Inflammatory macrophage treated with lipopolysaccharide for 1 hour (primary cell): Measurements from ENCODE around the gene PPARD.
A peak's percentile ranks its signal among the peaks of the same experiment; 100 is the strongest.

Source experiments
- DNase-seq, 2 donors: peaks; one replicate each; pipeline ENCODE4 v3.0.0-alpha.2; 2020 to 2022

Gene PPARD

DNA sequence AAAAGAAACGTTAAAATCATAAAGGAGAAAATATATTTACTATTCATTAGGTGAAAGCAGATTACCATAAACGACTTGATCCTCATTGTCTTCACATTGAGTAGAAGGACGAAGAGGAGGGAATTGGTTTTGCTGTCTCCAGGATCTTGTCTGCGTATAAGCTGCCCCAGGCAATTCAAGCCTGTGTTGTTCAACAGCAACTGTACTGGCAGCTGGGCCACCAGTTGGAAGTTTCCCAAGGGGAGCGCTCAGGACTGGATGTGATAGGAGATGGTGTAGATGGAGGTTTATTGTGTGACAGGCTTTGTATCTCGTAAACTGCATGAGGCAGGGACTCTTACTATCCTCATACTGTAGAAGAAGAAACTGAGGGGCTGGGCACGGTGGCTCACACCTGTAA is 105.8 kb downstream of the PPARD start:
- DNase-seq = no peak

DNA sequence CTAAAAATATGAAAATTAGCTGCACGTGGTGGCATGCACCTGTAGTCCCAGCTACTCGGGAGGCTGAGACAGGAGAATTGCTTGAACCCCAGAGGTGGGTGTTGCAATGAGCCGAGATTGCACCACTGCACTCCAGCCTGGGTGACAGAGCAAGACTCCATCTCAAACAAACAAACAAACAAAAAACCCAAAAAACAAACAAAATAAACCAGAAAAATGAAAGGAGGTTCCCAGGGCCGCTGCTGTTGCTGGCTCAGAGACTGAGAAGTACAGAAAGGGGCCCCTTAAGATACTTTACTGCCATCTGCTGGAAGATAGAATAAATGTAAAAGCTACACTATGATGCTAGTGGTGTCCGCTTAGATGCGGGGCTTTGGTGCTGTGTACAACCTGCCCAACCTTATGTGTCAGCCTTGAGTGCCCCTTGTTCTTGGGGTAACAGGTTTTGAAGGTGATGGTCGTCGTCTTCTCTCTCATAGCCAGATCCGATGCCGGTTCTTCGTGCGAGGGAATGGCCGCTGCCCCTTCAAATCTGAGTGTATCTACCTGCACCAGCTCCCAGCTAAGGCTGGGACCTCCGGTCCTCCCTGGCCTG is 107.0 kb downstream of the PPARD start:
- DNase-seq = peak; percentile 71 to 92

DNA sequence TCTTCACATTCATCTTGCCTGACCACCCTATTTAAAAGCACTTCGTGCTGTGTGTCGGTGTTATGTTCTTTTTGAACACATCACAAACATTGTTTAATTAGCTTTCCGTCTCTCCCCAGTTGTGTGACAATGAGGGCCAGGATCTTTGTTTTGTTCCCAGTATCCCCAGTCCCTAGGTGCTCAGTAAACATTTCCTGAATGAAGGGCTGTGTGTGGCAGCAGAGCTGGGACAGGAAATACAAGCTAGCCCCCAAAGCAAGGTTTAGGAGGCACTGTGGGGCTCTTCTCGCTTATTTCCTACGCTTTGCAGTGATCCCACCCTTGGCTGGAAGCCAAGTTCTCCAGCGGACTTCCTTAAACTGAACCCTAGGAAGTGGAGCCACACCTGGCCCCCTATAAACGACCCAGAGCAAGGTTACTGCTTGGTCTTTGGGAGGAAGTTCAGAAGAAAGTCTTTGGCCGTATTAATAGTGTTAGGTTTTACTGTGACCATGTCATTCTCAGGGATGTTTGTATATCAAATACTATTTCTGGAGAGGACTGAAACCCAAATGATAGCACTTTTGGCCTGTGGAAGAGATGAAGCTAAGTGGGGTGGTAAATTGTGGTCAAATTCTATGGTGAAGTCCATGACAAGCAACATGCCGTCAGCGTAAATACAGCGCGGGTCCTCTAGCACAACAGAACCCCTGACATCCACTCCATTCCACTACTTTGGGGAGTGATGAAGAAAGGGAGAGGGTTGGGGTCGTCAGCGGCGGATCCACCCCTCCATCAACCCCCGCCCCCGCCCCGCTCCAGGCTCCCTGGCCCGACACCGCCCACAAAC is 109.2 kb downstream of the PPARD start:
- DNase-seq = no peak

DNA sequence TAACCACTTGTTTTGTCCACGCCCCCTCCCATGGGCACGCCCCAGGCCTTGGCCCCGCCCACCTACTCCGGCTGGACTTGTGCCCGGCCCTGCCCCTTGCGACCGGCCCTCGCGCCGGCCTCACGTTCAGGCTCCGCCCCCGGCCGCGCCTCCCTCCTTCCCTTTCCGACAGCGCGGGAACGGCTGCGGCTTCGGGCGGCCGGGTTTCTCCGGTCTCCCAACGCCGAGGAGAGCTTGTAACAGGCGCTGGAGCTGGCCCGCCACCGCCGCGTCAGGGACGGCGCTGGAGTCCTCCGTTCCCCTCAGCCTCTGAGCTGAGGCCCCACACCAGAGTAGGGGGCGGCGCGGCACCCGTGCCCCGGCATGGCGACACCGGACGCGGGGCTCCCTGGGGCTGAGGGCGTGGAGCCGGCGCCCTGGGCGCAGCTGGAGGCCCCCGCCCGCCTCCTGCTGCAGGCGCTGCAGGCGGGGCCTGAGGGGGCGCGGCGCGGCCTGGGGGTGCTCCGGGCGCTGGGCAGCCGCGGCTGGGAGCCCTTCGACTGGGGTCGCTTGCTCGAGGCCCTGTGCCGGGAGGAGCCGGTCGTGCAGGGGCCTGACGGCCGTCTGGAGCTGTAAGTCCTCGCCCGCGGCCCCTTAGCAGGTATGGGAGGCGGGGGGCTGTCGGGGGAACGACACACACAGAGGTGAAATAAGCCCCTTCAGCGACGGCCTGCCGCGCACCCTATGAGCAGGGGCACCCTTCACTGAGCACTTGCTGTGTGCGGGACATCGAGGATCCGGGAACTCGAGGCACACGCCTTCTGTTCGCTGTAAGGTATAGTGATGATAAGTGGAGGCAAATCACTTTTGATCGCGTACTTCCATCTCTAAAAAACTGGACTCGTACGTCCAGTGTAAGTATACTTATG is 110.1 kb downstream of the PPARD start, which contains the start of gene FANCE:
TSS of gene FANCE (plus strand) at position 156 of the 908 bp plus-strand sequence. CDS start at position 364, 208 bp downstream.
- DNase-seq = peak; percentile 88 to 99

DNA sequence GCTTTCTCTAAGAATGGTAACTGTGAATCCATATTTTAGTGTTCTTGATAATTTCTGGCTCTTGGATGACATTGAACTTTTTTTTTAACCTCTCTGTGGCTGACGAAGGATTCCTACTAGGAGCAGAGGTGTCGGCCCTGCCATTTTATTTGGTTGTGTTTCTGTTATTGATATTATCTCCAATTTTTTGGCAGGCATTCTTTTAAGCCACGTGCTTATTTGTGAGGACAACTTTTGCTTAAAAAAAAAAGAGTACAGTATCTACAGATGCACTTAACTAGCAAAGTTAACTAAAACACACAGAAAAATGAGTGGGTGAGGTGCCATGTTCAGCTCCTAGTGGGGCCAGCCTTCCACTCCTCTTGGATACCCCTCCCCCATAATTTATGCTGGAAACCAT is 110.9 kb downstream of the PPARD start:
- no peak for DNase-seq

DNA sequence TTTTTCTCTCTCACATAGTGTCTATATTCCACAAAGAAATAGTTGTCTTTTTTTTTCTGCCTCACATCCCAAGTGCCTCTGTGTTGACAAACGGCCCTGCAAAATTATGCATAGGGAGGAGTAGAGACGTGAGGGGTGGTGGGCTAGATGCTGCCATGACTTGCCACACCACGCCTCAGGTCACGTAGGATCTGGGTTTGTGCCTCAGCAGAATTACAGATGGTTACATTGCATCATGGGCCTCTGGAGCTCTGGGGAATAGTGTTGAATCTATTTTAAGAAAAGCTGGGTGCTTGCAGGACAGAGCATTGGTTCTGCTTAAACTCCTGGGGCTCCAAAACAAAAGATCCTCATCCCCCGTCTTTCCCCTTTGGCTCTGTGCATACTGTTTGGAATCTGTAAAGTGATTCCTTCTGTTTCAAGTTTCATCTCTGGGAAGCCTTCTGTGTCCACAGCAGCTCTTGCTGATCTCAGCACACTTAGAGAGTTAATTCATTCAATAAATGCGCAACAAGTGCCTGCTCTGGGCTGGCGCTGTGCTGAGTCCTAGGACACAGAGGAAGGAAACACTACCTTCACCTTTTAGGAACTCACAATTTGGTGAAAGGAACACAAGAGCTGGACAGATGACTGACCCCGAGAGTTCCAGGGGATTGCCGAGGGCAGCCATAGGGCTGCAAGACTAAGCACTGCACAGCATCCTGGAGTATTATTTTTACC is 112.2 kb downstream of the PPARD start:
- peak in 1 of 2 donors; percentile 48 for DNase-seq

DNA sequence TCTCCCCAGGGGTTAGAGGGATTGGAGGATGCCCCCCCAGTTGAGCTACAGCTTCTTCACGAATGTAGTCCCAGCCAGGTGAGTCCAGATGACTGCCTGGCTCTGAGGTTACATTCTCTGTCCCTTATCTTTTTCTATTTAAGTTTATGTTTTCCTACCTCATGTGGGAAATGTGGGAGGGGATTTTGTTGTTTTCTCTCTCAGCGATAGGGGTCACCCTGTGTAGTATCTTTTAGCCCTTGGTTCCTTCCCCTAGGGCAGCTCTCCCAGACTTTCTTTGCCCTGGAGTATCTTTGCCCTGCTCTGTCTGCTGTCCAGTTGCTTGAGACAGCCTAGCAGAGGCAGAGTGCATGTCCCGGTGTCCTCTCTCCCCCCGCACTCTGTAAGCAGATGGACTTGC is 115.5 kb downstream of the PPARD start:
- DNase-seq = no peak

DNA sequence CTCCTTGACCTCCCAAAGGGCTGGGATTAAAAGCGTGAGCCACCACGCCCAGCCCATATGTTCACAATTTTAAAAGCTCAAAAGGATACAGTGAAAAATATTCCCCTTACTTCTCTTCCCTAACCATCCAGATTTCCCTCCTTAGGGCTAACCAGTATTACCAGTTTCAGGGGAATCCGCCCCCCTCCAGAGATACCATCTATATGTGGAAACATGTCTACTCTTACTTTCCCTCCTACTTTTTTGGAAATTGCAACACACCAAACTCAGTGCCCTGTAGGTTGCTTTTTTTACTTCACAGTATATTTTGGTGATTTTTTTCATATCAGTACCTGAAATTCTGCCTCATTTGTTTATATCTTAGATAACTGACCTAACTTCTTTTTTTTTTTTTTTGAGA is 118.9 kb downstream of the PPARD start:
- DNase-seq = no peak

DNA sequence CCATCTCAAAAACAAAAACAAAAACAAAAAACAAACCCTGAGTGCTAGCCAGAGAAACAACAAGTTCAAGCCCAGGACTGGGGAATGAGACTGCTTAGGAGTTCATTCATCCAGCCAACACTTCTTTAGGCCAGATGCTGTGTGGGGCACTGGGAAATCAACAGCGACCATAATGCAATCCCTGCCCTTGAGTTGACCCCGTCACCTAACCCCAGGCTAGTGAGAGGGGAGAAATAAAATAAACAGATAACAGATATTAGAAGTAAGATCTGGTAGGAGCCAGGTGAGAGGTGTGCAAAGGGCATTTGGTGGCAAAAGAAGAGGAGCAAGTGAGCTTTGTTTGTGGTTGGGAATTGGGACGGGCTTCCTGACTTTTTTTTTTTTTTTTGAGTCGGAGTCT is 120.9 kb downstream of the PPARD start:
- no peak for DNase-seq

DNA sequence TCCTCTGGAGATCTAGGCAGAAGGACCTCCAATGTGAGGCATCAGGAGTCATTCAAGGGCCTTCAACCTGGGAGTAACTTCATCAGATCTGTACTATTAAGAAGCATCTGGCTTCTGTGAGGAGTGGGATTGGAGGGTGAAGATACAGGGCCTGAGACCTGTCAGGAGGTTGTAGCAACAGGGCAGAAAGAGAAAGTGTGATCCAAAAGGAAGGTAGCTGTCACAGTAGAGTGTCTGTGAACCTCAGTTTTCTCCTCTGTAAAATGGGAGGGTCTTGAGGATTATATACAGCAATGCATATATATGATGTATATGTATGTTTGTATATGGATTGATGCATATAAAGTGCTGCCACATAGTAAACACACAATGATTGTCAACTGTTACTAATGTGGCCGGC is 123.3 kb downstream of the PPARD start:
- no peak for DNase-seq

DNA sequence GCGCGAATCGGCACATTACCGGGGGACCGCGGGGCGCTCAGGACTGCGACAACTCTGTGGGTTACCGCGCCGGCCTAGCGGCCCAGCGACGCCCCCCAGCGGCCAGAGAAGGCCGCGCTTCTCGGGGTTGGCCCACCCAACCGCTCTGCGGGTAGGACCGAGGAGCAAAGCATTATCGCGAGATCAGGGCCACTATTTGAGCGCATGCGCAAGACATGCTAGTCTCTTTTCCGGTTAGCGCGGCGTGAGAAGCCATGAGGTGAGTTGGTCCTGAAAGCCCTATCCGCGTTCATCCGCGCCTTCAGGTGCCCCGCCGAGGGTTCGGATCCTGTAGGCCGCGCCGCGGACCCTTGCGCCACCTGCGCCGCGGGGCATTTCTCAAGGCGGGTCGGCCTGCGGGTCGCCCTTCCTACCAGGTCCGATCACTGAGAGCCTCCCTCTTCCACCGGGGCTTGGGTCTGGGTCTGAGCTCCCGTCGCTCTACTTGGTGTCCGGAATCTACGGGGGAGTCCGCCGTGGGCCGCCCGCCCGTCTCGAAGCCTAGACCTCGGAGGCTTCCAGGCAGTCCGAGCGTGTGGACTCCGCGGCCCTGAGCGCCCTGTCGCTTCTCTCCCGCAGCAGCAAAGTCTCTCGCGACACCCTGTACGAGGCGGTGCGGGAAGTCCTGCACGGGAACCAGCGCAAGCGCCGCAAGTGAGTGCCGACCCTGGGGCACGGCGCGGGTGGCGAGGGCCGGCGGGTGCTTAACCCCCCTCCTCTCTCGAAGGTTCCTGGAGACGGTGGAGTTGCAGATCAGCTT is 126.0 kb downstream of the PPARD start, which contains the start of gene RPL10A:
TSS of gene RPL10A (plus strand) at position 221 of the 799 bp plus-strand sequence. CDS start at position 255, 34 bp downstream.
- peak; percentile 92 to 98 for DNase-seq

DNA sequence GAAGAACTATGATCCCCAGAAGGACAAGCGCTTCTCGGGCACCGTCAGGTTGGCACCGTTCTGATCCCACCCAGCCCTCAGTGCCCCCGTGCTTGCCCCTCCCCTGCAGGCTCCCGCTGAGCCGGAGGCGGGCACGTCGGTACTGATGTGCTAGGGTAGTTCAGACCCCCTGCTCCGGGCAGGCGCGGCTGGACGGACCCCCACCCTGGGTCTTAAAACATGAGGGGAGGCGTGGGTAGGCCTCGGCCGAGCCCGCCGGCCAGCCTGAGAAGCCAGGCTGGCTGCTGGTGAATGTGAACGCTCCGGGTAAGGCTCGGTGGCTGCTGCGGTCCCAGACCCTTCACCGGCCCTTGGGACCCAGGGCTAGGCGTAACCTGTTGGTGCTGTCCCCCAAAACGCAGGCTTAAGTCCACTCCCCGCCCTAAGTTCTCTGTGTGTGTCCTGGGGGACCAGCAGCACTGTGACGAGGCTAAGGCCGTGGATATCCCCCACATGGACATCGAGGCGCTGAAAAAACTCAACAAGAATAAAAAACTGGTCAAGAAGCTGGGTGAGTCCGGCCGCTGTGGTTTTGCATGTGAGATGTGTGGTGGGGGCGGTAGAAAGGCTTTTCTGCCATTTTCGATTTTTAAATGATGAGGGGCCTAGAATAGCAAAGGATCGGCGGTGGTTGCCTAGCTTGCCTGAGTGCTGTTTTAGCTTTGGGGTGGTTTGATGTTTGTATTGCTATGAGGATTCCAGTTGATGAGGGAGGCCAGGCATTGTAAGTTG is 126.8 kb downstream of the PPARD start:
- DNase-seq = no peak

DNA sequence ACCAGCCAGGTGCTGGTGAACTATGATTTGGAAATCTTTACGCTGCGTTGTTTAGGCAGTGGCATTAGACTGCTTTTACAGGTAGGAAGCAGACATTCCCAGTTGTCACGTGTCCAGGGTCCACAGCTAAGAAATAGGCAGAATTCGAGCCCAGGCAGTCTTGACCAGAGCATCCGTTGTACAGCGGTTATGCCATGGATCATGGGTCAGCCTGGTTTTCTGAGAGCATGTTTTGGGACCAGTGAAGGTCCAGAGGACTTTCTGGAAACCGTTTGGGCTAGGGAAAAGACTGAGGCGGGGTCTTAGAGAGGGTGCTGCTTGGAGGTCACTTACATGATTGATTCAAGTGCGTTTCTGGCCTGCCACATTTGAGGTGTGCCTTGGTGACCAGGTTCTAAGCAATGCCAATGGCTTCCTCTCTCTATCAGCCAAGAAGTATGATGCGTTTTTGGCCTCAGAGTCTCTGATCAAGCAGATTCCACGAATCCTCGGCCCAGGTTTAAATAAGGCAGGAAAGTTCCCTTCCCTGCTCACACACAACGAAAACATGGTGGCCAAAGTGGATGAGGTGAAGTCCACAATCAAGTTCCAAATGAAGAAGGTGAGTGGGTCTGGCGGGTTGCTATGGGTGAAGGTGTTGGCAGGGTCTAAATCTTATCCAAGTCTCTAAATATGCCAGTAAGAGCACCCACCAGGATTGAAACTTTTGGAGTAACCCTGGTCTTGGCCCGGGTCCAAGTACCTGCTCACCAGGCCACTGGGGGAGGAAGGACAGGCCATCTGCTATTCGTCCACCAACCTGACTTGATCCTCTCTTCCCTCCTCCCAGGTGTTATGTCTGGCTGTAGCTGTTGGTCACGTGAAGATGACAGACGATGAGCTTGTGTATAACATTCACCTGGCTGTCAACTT is 127.6 kb downstream of the PPARD start:
- DNase-seq = no peak

DNA sequence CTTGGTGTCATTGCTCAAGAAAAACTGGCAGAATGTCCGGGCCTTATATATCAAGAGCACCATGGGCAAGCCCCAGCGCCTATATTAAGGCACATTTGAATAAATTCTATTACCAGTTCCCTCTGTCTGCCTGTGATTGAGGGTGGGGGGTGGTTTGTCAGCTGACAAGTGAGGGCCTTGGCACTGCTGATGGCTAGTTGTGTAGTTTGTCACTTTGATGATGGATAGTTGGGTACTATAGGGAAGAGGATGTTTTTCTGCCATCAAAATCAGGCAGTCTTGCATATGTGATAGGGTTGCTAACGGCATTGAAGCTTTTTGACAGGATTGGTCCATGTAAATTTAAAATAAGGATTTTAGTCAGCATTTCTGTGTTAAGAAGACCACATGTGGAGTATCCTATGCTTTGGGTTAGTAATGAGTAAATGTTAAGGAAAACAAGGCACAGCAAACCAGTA is 128.3 kb downstream of the PPARD start:
- no peak for DNase-seq

DNA sequence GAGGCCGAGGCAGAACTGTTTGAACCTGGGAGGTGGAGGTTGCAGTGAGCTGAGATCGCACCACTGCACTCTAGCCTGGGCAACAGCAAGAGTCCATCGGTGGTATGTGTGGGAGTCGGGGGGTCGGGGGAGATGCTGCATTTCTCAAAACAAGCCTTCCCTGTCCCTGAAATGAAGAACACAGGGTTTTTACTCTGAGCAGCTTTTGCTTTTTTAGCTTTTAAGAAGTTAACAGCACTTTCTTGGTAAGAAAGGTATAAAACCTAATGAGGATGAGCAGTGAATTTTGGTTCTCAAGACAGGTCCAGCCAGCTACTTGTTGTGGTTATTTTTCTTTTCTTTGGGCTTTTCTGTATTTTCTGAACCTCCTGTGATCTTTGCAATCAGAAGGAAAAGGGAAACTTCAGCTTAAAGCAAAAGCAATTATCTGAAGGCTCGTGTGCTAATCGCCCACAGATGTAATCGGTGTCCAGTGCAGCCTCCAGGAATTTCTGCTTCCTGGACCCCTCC is 129.5 kb downstream of the PPARD start:
- no peak for DNase-seq

DNA sequence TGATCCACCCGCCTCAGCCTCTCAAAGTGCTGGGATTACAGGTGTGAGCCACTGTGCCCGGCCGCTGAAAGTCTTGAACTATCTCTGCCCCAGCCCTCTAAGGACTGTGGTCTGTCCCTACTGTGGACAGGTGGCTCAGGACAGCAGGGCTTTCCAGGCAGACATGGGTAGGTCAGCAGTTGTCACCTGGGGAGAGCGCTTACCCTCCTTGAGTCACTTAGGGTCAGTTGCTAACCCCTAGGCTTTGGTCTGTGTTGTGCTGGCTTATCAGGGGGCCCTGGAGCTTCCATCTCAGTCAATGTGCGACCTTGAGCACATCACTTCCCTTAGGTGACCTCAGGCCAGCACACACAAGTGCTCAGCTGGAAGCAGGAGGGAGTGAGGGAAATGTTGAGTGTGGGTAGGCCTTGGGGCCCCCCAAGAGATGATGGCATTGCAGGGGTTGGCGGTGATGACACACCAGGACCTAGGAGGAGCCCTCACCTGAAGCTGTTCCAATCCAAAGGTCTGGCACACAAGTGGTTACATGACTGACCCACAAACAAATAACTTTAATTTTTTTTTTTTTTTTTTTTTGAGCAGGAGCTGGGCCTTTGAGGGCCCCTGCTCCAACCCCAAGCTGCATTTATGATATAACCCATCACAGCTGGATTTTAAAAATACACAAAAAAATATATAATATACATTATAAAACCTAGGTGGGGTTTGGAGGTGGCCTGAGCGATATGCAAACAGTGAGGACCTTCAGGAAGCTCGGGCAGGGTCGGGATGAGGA is 130.9 kb downstream of the PPARD start:
- no peak for DNase-seq

DNA sequence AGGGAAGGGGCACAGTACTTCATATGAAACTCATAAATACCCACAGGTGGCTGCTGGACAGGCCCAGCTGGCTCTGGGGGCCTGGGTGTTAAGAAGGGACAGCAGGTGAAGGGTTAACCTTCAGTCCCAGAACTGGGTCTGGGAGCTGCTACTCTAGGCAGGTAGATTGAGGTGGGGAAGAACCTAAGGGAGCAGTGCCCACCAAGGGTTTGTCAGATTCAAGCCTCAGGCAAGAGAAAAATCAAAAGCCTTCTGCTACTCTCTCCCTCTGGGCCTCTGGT is 131.4 kb downstream of the PPARD start:
- no peak for DNase-seq

DNA sequence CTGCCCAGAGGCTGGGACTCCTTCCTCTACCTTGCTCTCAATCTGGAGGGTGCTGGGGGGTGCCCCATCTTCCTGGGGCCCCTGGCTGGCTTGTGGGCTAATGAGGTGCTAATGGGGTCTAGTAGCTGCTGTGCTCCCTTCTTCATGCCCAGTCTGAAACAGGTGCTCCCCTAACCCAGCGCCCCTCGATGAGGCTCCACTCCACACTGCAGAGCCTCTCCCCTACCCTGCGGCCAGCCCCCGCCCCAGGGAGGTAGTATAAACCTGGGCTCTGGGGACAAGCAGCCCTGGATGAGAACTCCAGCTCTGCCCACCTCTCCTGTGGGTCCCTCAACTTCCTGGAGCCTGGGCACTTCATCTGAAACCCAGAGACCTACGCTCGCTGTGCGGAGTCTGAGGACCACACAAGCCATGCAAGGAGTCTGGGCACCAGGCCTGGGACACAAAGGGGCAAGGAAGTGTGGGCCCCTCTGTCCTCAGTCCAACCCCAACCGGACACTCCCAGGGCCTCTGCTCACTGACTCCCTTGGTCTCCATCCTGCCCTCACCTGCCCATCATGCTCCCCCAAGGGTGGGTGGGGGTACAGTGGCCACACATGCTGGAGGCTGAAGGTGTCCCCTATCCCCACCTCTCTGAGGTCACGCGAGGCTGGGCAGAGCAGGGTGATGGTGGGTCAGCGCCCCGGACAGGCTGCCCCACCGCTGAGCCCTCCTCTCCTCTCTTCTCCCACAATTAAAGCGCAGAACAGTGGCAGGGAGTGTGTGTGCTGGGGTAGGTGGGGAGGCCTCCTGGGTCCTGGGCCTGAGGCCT is 132.0 kb downstream of the PPARD start:
- DNase-seq = no peak
